C4-2B (cell line): ENCODE results near the gene SIRT7.

Experiments used
- CTCF ChIP-seq: fragments of 450-650 bp; conservative IDR thresholded peaks from 2 replicates; pipeline ENCODE4 v1.5.1; 2017; ENCODE audit warnings: mild to moderate bottlenecking
- ZFX ChIP-seq: fragments of 450-650 bp; IDR thresholded peaks from 2 replicates; pipeline ENCODE4 v1.6.1; 2017

- TF ChIP-seq CTCF, result no peak
- TF ChIP-seq ZFX, result no peak
Observed at GRCh38 chr17:81890447-81891302, 27.3 kb downstream of the SIRT7 start.
